Breast epithelium (tissue), 4 donors: ENCODE data around the gene RACGAP1. TPM values are rescaled to one million over a fixed set of nuclear protein-coding genes. Genes with fewer than 3 reads are reported as not detected.
A peak's percentile ranks its signal among the peaks of the same experiment; 100 is the strongest.

ENCODE experiments used
- DNase-seq, 2 donors: peaks; one replicate each; pipeline ENCODE4 v3.0.0-alpha.2; 2019; ENCODE audit warnings: low spot score in 2 of 2
- H3K27ac ChIP-seq, 2 donors: fragments of 200-600 bp; sonication (generic) in 1 of 2; one replicate each; pipeline ENCODE4 v1.5.1; 2016 to 2019; ENCODE audit warnings: mild to moderate bottlenecking in 1 of 2
- H3K27me3 ChIP-seq, 2 donors: fragments of 200-600 bp; sonication (generic) in 1 of 2; one replicate each; pipeline versions ENCODE4 v1.5.1 to v1.6.0; 2017 to 2019; ENCODE audit warnings: control low read depth in 1 of 2, mild to moderate bottlenecking in 1 of 2
- H3K36me3 ChIP-seq: fragments of 200-600 bp; one replicate; pipeline ENCODE4 v1.5.1; 2019
- H3K4me1 ChIP-seq, 2 donors: fragments of 200-600 bp; sonication (generic); one replicate each; pipeline ENCODE4 v1.5.1; 2016 to 2019; ENCODE audit warnings: control low read depth in 1 of 2
- H3K4me3 ChIP-seq, 3 donors: fragments of 200-600 bp; sonication (generic); 1 replicate in 2 of 3; 2 replicates in 1 of 3; pipeline ENCODE4 v1.5.1; 2016 to 2019; ENCODE audit warnings: mild to moderate bottlenecking in 3 of 3, moderate library complexity in 2 of 3
- H3K9me3 ChIP-seq, 2 donors: fragments of 200-600 bp; sonication (generic) in 1 of 2; one replicate each; pipeline ENCODE4 v1.5.1; 2016 to 2019; ENCODE audit warnings: control low read depth in 1 of 2
- POLR2A ChIP-seq: fragments of 450-650 bp; IDR thresholded peaks from one replicate; pipeline ENCODE4 v1.6.1; 2016; ENCODE audit warnings: antibody characterized with exemption, mild to moderate bottlenecking, moderate library complexity
- POLR2AphosphoS5 ChIP-seq, 3 donors: sonication (generic); formaldehyde crosslinking; IDR thresholded peaks; one replicate each; pipeline ENCODE4 v1.6.1; 2017; ENCODE audit warnings: antibody characterized with exemption in 3 of 3
- intact Hi-C: fragments of 100-400 bp; cut with DNase I; formaldehyde crosslinking; loops from one replicate; pipeline ENCODE4 v1.15.1; 2023; ENCODE audit warnings: low total_unique reads
- total RNA-seq, 3 donors: library from RNA; depleted of rRNA; stranded (reverse); fragments of >200 nt; gene quantifications; one replicate each; pipeline ENCODE4 v1.1.0, GENCODE V29; 2016
- TF ChIP-seq, protein P1 (sequence below), 3 donors: fragments of 450-650 bp; IDR thresholded peaks; one replicate each; pipeline ENCODE4 v1.5.1; 2016 to 2017; ENCODE audit warnings: antibody characterized with exemption in 3 of 3, mild to moderate bottlenecking in 3 of 3, moderate library complexity in 3 of 3

The RACGAP1 gene
- total RNA-seq, 3 donors from 2014 or later, result 7.5 to 33.9 (median 11.1) TPM

DNA sequence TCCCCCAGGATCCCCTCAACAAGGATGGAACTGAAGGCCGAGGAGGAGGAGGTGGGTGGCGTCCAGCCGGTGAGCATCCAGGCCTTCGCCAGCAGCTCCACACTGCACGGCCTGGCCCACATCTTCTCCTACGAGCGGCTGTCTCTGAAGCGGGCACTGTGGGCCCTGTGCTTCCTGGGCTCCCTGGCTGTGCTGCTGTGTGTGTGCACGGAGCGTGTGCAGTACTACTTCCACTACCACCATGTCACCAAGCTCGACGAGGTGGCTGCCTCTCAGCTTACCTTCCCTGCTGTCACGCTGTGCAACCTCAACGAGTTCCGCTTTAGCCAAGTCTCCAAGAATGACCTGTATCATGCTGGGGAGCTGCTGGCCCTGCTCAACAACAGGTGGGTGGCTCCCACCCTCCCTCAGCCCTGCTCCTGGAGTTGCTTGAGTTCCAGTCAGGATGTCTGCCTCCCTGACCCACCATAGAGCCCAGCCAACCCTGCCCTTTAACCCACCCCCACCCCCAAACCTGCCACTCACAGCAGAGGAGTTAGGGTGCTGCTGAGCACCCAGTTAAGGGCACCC lies 33.5 kb upstream of the RACGAP1 start:
- no peak overlapping the region for H3K4me3 ChIP-seq
- intact Hi-C loops, result loop anchor here (10.0 kb wide), 1 partner anchor 284 kb away; no protein-coding TSS in a partner anchor
- DNase-seq, result no peak
- peaks cover 6 to 13% of the 10 kb centered on the region in 2 donors for H3K4me1 ChIP-seq
- no peaks in the 10 kb centered on the region for H3K9me3 ChIP-seq
- H3K27ac ChIP-seq, result no peak overlapping the region
- TF ChIP-seq POLR2A, result no peak
- TF ChIP-seq, protein P1, sequence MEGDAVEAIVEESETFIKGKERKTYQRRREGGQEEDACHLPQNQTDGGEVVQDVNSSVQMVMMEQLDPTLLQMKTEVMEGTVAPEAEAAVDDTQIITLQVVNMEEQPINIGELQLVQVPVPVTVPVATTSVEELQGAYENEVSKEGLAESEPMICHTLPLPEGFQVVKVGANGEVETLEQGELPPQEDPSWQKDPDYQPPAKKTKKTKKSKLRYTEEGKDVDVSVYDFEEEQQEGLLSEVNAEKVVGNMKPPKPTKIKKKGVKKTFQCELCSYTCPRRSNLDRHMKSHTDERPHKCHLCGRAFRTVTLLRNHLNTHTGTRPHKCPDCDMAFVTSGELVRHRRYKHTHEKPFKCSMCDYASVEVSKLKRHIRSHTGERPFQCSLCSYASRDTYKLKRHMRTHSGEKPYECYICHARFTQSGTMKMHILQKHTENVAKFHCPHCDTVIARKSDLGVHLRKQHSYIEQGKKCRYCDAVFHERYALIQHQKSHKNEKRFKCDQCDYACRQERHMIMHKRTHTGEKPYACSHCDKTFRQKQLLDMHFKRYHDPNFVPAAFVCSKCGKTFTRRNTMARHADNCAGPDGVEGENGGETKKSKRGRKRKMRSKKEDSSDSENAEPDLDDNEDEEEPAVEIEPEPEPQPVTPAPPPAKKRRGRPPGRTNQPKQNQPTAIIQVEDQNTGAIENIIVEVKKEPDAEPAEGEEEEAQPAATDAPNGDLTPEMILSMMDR (IDR thresholded peaks at IDR 0.05), result no peak
- no peak for TF ChIP-seq POLR2AphosphoS5 (IDR thresholded peaks at IDR 0.05)
- peaks cover 0 to 4% of the 10 kb centered on the region in 2 donors for H3K27me3 ChIP-seq
- H3K36me3 ChIP-seq, result no peaks in the 10 kb centered on the region

DNA sequence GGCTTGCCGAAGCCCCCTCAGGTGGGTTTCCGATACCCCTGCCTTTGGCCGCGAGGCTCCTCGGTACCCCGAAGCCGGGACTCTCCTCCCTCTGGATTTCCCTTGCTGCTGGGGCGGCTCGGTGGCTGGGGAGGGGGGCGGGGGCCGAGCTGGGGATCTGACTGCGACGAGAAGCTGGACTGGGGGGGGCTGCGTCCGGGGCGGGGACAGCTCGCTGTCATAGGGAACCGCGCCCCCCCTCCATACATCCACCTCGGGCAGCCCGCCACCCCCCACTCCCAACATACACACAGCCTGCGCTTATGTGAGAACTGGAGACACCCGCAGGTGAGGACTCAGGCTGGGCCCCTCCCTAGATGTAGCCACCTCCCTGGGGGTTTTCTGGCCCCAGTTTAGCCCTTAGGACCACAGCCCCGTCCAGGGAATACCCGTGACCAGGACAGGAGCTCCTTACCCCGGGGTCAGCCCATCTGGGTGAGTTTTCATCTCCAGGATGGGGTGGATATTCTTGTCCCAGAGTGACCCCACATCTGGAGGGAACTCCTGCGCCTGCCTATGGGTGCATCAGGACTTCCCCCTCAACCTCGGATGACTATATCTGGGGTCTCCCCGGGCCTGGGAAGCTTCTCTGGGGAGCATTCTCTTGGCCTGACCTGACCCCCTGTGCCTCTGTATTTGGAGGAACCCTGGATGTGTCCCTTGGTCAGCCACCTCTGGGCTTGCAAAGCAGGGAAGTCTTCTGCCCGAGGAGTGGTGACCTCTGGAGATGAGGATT lies 32.8 kb upstream of the RACGAP1 start:
- Histone ChIP-seq H3K4me3 (peak overlapping the region; percentile 62 to 72 (median 66)), H3K27me3 (peaks cover 0 to 4% of the 10 kb centered on the region in 2 donors), H3K4me1 (peaks cover 6 to 13% of the 10 kb centered on the region in 2 donors), H3K9me3 (no peaks in the 10 kb centered on the region), H3K27ac (peak overlapping the region in 1 of 2 donors; percentile 55), H3K36me3 (no peaks in the 10 kb centered on the region)
- TF ChIP-seq POLR2A, result no peak
- no peak for TF ChIP-seq POLR2AphosphoS5 (IDR thresholded peaks at IDR 0.05)
- TF ChIP-seq, protein P1 (IDR thresholded peaks at IDR 0.05), result no peak
- DNase-seq, result no peak
- intact Hi-C loops, result loop anchor here (10.0 kb wide), 1 partner anchor 283 kb away; no protein-coding TSS in a partner anchor

DNA sequence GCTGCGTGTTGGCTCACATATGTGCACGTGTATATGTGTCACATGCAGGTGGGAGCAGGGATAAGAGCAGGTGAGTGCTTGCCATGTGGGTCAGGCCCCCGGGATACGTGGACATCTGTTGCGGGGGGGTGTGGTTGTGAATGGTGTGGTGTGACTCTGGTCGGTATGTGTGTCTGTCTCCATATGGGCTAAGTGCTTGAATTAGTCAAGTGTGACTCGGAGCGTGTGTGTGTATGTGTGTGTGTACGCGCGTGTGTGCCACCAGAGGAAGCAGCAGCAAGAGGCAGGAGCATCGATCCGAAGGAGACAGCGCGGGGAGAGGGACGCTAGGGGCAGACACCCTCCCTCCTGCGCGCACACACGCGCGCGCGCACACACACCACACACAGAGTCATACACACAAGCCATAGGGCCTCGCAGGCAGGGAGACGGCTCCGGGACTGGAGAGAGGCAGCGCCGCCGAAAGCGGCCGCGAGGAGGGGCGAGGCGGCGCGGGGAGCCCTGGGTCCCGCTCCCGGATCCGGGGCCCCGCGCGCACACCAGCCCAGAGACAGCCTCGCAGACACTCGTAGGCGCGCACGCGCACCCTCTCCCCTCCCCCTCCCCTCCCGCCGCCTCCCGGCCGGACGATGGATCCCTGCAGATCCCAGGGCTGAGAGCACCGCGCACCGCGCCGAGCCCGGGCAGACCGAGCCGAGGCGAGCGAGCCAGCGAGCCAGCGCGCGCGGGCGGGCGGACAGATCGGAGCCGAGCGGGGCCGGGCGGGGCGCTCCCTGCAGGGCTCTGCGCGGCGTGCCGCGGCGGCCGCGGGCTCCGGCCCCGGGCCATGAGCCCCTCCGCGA lies 31.9 kb upstream of the RACGAP1 start, which contains the start of gene ASIC1:
Gene ASIC1 (plus strand): TSS at position 597 of the 842 bp plus-strand sequence. CDS start 1,171 bp downstream, outside the sequence.
- intact Hi-C loops, result loop anchor here (10.0 kb wide), 1 partner anchor 282 kb away; no protein-coding TSS in a partner anchor
- TF ChIP-seq POLR2AphosphoS5 (IDR thresholded peaks at IDR 0.05), result no peak
- TF ChIP-seq POLR2A, result no peak
- TF ChIP-seq, protein P1 (IDR thresholded peaks at IDR 0.05), result no peak
- Histone ChIP-seq H3K36me3 (no peaks in the 10 kb centered on the region), H3K27me3 (peaks cover 0 to 4% of the 10 kb centered on the region in 2 donors), H3K4me3 (peak within 1 kb of the TSS; percentile 62 to 72 (median 66)), H3K27ac (peak within 1 kb of the TSS in 1 of 2 donors; percentile 55), H3K9me3 (no peaks in the 10 kb centered on the region), H3K4me1 (peaks cover 6 to 13% of the 10 kb centered on the region in 2 donors)
- peak; percentile 50 to 71 for DNase-seq

GRCh38 chr12:50056639-50056976 lies 31.3 kb upstream of the RACGAP1 start:
- DNase-seq, result no peak
- Histone ChIP-seq H3K27me3 (peaks cover 0 to 4% of the 10 kb centered on the region in 2 donors), H3K36me3 (no peaks in the 10 kb centered on the region), H3K4me1 (peaks cover 6 to 13% of the 10 kb centered on the region in 2 donors), H3K27ac (no peak overlapping the region), H3K4me3 (peak overlapping the region in 2 of 3 donors; percentile 62 to 72), H3K9me3 (no peaks in the 10 kb centered on the region)
- intact Hi-C loops, result loop anchor here (10.0 kb wide), 1 partner anchor 282 kb away; no protein-coding TSS in a partner anchor
- TF ChIP-seq POLR2AphosphoS5 (IDR thresholded peaks at IDR 0.05), result no peak
- TF ChIP-seq, protein P1 (IDR thresholded peaks at IDR 0.05), result no peak
- TF ChIP-seq POLR2A, result no peak
